HS-5 (cell line): Measurements from ENCODE around the gene GPR161.

Source experiments
- DNase-seq: peaks from one replicate; pipeline ENCODE4 v3.0.0-alpha.2; 2012; ENCODE audit warnings: low read depth

GPR161 gene

GRCh38 chr1:168148916-168149315 is 12.2 kb upstream of the GPR161 start:
- no peak for DNase-seq

GRCh38 chr1:168146626-168147025 is 9.9 kb upstream of the GPR161 start:
- DNase-seq: no peak

GRCh38 chr1:168146160-168146539 is 9.4 kb upstream of the GPR161 start:
- DNase-seq: no peak

GRCh38 chr1:168145184-168146159 is 8.7 kb upstream of the GPR161 start:
- DNase-seq: no peak

- no peak for DNase-seq
Measured at GRCh38 chr1:168141871-168142385, 5.2 kb upstream of the GPR161 start.

GRCh38 chr1:168139070-168139469 is 2.3 kb upstream of the GPR161 start:
- DNase-seq: no peak

- no peak for DNase-seq
Measured at GRCh38 chr1:168138134-168138533, 1.4 kb upstream of the GPR161 start.

- no peak for DNase-seq
Measured at GRCh38 chr1:168137515-168137821, 738 bp upstream of the GPR161 start.

- no peak for DNase-seq
Measured at GRCh38 chr1:168135921-168136708, 615 bp downstream of the GPR161 start.

GRCh38 chr1:168135116-168135920 is 1.4 kb downstream of the GPR161 start:
- no peak for DNase-seq

GRCh38 chr1:168134642-168135041 is 2.1 kb downstream of the GPR161 start:
- no peak for DNase-seq

GRCh38 chr1:168134132-168134531 is 2.6 kb downstream of the GPR161 start:
- DNase-seq: no peak

- DNase-seq: no peak
Measured at GRCh38 chr1:168129933-168130332, 6.8 kb downstream of the GPR161 start.

- DNase-seq: no peak
Measured at GRCh38 chr1:168127503-168127902, 9.2 kb downstream of the GPR161 start.

GRCh38 chr1:168125051-168125450 is 11.7 kb downstream of the GPR161 start:
- no peak for DNase-seq

GRCh38 chr1:168121401-168122011 is 15.2 kb downstream of the GPR161 start:
- DNase-seq: no peak

- no peak for DNase-seq
Measured at GRCh38 chr1:168119750-168120149, 17.0 kb downstream of the GPR161 start.

- DNase-seq: no peak
Measured at GRCh38 chr1:168116327-168116799, 20.4 kb downstream of the GPR161 start.

- no peak for DNase-seq
Measured at GRCh38 chr1:168114845-168115244, 21.9 kb downstream of the GPR161 start.

GRCh38 chr1:168112673-168113305 is 23.9 kb downstream of the GPR161 start:
- DNase-seq: no peak
